GM13977 (cell line): ENCODE measurements around the gene ARHGAP4.

Experiments used
- DNase-seq: peaks from one replicate; pipeline ENCODE4 v3.0.0; 2012; ENCODE audit warnings: low spot score
- in situ Hi-C: fragments of 300-500 bp; cut with MboI; formaldehyde crosslinking; loops from one replicate; pipeline ENCODE4 v1.12.0; 2022; ENCODE audit warnings: low sequenced_read_pairs, low pct_unique_long_range_greater_than_20kb, mixed read lengths, inconsistent platforms; ENCODE audit not compliant: unreplicated experiment
- TF ChIP-seq, protein P1 (sequence below): IDR thresholded peaks from 2 replicates; pipeline ENCODE4 v1.5.1; 2012; ENCODE audit warnings: mild to moderate bottlenecking, control low read depth; ENCODE audit not compliant: insufficient read depth; ENCODE audit errors: extremely low read depth, missing control alignments

ARHGAP4 gene

DNA sequence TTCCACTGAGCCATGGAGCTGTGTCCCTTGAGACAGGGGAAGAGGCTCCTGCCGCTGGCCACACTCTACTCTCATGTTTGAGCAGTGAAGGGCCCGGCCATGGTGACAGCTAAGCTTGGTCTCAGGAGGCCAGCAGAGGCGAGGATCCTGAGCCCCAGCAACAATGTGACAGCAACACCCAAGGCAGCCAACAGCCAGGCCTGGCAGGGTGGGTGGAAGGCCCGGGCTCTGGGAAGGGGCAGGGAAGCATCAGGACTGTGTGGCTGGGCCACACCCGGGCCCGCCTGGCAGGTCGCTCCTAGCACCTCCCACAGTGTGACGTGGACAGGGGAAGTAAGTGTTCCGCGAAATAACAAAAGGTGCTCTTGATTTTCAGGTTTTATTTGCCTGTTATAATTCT lies 64.9 kb downstream of the ARHGAP4 start:
- TF ChIP-seq, protein P1, sequence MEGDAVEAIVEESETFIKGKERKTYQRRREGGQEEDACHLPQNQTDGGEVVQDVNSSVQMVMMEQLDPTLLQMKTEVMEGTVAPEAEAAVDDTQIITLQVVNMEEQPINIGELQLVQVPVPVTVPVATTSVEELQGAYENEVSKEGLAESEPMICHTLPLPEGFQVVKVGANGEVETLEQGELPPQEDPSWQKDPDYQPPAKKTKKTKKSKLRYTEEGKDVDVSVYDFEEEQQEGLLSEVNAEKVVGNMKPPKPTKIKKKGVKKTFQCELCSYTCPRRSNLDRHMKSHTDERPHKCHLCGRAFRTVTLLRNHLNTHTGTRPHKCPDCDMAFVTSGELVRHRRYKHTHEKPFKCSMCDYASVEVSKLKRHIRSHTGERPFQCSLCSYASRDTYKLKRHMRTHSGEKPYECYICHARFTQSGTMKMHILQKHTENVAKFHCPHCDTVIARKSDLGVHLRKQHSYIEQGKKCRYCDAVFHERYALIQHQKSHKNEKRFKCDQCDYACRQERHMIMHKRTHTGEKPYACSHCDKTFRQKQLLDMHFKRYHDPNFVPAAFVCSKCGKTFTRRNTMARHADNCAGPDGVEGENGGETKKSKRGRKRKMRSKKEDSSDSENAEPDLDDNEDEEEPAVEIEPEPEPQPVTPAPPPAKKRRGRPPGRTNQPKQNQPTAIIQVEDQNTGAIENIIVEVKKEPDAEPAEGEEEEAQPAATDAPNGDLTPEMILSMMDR = no peak
- in situ Hi-C loops = no loop called here
- no peak for DNase-seq
